Activated naive CD8-positive, alpha-beta T cell (primary cell): ENCODE measurements around the gene ABHD5.

Source experiments
- H3K27ac Mint-ChIP-seq: one replicate; pipeline ENCODE4 v1.8.0; 2021; ENCODE audit warnings: mixed read lengths
- H3K27me3 Mint-ChIP-seq: one replicate; pipeline ENCODE4 v1.8.0; 2021; ENCODE audit warnings: mixed read lengths
- H3K36me3 Mint-ChIP-seq: one replicate; pipeline ENCODE4 v1.8.0; 2021; ENCODE audit warnings: mixed read lengths
- H3K4me1 Mint-ChIP-seq: one replicate; pipeline ENCODE4 v1.8.0; 2021; ENCODE audit warnings: low read depth, mixed read lengths
- H3K4me3 Mint-ChIP-seq: one replicate; pipeline ENCODE4 v1.8.0; 2021; ENCODE audit warnings: mild to moderate bottlenecking, mixed read lengths
- H3K9me3 Mint-ChIP-seq: one replicate; pipeline ENCODE4 v1.8.0; 2021; ENCODE audit warnings: low read depth, mixed read lengths

ABHD5 gene

DNA sequence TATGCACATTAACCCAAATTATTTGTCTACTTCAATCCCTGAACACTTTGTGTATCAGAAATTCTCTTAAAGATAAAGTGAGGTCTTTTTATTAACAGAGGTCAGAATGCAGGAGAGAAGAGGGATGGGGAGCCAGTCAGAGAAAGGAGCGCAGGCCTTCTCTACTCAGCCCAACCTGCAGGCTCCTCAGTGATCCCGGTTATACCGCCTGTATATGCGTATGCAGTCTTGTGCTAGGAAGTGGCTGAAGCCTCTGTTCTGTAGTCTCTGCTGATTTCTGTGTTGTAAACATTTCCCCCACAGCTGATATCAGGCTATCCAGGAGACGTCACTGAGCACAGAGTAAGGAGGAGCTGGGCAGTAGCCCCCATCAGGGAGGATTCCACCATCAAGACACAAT, 57.9 kb downstream of the ABHD5 start:
- H3K27me3 Mint-ChIP-seq: no peaks in the 10 kb centered on the region
- H3K27ac Mint-ChIP-seq: no peak overlapping the region
- H3K36me3 Mint-ChIP-seq: peaks cover 11% of the 10 kb centered on the region
- no peaks in the 10 kb centered on the region for H3K9me3 Mint-ChIP-seq
- peaks cover 3% of the 10 kb centered on the region for H3K4me1 Mint-ChIP-seq
- H3K4me3 Mint-ChIP-seq: no peak overlapping the region

DNA sequence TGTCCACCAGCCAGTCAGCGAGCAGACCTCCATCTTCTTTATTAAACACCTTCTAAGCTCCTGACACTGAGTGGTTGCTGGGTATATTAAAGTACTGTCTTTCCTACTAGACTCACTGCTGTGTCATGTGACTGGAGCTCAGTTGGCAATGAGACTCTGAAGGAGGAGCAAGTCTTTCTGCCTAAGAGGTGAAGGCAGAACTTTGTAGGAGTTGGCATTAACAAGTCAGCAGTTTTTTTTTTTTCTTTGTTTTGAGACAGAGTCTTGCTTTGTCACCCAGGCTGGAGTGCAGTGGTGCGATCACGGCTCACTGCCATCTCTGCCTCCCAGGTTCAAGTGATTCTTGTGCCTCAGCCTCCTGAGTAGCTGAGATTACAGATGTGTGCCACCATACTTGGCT, 62.2 kb downstream of the ABHD5 start:
- Mint-ChIP-seq H3K9me3 (no peaks in the 10 kb centered on the region), H3K36me3 (peaks cover 8% of the 10 kb centered on the region), H3K27me3 (no peaks in the 10 kb centered on the region), H3K4me3 (no peak overlapping the region), H3K27ac (no peak overlapping the region), H3K4me1 (peaks cover 41% of the 10 kb centered on the region)

DNA sequence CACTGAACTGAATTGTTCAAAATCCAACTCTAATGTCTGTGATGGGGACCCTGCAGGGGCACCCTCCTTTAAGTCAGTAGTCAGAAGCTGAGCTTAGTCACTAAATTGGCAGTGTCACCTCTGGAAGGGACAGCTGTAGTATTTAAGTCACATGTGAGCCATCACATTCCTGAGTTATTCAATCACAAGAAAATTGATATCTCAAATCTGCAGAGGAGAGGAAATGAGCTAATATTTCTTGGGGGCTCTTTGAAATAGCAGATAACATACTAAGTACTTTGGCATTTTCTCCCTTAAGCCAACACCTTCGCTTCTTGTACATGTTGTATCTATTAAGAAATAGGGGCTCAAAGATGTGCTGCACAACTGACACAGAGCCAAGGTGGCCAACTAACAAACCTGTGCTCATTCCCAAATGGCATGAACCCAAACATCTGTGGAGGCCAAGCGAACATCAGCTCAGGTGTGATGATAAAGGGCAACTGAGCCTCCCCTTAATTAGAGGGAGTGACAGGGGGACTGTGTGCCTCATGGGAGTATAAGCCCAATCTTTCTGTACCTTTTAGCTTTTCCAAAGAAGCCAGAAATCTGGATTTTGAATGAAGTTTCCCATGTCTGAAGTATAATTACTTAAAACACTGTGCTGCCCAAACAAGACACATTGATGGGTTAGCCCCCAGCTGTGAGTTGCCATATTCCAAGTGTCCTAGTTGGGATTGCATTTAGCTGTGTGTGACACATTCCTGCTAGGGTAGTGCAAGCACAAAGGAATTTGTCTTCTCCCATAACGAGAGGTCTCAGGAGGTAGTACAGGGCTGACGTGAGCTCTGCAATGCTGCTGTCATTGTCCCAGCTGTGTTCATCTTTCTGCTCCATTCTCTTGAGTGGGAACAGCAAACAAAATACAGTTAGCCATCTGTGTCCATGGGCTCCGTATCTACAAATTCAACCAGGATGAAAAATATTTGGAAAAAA, 63.3 kb downstream of the ABHD5 start:
- Mint-ChIP-seq H3K36me3 (peaks cover 12% of the 10 kb centered on the region), H3K4me3 (no peak overlapping the region), H3K9me3 (no peaks in the 10 kb centered on the region), H3K27me3 (no peaks in the 10 kb centered on the region), H3K4me1 (peaks cover 50% of the 10 kb centered on the region), H3K27ac (no peak overlapping the region)

DNA sequence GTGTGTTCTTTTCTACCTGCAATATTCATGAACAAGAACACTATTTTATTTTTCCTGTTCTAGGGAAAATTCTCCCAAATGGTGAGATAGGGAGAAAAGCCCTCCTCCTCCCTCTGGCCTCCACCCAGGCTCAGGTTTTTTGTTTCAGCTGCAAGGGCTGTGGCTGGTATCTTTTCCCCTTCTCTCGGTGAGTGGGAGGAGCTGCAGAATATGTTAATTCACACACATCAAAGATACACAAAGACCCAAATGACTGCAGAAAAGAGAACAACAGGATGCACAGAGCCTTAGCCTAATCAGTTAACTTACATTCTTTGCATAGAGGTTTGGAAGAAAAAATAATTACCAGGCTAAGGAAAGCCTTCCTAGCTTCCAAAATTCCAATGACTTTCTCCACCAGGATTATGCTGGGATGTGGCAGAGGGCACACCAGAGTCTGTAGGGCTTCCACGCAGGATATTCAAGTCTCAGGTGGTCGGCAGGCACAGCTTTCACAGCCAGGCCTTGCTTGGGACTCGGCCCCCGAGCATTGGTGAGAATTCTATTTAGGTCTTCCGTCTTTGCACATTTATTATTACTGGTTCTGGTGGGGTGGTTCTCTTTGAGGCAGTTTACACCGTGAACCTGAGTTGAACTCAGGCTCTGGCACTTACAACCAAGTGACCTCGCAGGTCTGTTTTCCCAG, 64.9 kb downstream of the ABHD5 start:
- Mint-ChIP-seq H3K27ac (peak overlapping the region; percentile 70), H3K36me3 (peaks cover 9% of the 10 kb centered on the region), H3K4me3 (peak overlapping the region; percentile 68), H3K9me3 (no peaks in the 10 kb centered on the region), H3K4me1 (peaks cover 56% of the 10 kb centered on the region), H3K27me3 (no peaks in the 10 kb centered on the region)

DNA sequence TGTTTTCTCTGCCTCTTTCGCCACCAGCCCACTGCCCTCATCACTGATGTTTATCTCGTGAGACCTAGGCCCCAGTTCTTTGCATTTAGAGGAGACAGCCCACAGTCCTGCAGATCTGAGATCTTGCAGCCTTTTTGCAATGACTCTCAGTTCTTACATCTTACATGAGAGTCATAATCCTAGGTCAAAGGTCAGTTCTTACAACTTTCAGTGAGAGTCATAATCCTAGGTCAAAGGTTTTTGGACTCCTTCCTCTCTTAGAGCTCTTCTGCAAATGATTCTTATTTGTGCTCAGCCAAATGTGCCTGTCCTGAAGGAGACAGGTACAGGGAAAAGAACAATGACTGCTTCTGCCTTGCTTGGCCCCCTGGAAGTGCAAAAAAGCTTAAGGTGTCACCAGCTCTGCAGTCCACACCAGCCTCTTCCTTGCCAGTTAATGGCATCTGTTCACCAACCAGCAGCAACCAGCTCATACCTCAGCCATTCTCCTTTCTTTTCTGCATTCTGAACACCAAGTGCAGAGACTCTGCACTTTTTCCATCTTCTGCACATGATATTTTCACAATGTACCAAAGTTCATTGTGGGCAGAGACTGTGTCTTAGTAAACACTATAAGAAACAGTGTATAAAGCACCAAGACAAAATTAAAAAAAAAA, 67.1 kb downstream of the ABHD5 start:
- Mint-ChIP-seq H3K27ac (peak overlapping the region; percentile 16), H3K36me3 (peaks cover 6% of the 10 kb centered on the region), H3K27me3 (no peaks in the 10 kb centered on the region), H3K9me3 (no peaks in the 10 kb centered on the region), H3K4me1 (peaks cover 56% of the 10 kb centered on the region), H3K4me3 (no peak overlapping the region)

DNA sequence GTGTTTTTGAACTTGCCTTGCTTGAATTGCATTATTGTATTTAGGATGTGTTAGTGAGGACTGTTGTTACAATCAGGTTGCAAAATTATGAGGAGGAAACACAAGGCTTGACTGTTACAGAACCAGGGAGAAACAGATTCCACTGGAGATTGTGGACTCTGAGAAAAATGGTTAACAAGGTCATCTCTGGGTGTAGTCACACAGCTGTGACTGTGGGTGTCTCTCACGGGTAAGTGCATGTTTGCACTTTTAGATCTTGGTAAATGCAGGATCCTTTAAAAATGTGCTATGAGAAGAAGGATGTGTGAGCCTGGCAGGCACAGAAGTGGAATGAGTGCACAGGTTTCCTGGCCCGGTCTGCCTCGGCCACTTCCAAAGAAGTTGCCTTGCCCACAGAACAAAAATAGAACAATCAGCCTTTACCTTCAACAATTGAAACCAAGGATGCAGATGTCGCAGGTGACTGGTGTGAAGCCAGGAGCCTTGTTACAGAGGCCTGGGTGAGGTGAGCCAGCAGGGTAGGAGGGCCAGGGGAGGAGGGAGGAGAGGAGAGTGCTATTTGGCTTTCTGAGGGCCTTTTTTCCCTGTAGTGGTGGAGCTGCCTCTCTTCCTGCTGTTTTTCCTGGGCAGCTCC, 68.0 kb downstream of the ABHD5 start:
- H3K4me1 Mint-ChIP-seq: peaks cover 53% of the 10 kb centered on the region
- no peaks in the 10 kb centered on the region for H3K9me3 Mint-ChIP-seq
- no peaks in the 10 kb centered on the region for H3K27me3 Mint-ChIP-seq
- no peak overlapping the region for H3K27ac Mint-ChIP-seq
- H3K4me3 Mint-ChIP-seq: no peak overlapping the region
- peaks cover 6% of the 10 kb centered on the region for H3K36me3 Mint-ChIP-seq

DNA sequence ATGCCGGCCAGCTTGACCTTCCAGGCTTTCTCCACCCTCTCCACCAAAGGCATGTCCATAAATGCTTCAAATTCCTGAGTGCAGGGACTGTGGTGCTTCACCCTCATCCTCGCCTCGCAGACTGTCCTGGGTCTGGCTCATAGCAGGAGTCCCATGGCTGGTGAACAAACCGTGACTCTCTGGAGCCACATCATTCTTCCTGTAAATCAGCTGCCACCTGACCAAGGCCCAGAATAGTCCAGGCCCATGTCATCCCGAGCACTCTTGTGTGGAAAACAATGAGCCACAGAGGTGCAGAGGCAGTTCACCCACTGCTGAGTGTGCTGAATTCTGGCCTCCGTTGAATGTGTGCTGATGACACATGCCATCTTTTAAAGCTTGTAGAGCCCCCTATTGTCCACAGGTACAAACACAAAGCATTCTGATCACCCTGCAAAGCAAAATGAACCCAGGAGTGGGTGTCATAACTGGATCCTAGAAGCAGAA, 68.6 kb downstream of the ABHD5 start:
- Mint-ChIP-seq H3K4me3 (no peak overlapping the region), H3K27ac (no peak overlapping the region), H3K27me3 (no peaks in the 10 kb centered on the region), H3K9me3 (no peaks in the 10 kb centered on the region), H3K36me3 (peaks cover 6% of the 10 kb centered on the region), H3K4me1 (peaks cover 51% of the 10 kb centered on the region)

DNA sequence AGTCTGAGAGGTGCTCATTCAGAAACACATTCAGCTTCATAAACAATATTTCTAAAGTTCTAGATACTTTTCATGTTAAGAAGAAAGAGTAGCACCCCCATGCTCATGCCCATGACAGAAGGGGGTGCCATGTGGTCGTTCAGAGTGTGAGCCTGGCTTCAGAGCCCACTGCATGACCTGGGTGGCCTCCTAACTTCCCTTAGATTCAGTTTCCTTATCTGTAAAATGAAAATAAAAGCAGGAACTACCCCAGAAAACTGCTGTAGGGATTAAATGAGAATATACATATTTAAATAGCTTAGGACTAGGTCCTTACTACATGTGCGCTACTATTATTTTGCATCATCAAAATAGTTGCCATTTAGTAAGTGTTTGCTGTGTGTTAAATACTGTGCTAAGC, 69.2 kb downstream of the ABHD5 start:
- Mint-ChIP-seq H3K36me3 (peaks cover 6% of the 10 kb centered on the region), H3K4me1 (peaks cover 45% of the 10 kb centered on the region), H3K4me3 (no peak overlapping the region), H3K9me3 (no peaks in the 10 kb centered on the region), H3K27ac (no peak overlapping the region), H3K27me3 (no peaks in the 10 kb centered on the region)

DNA sequence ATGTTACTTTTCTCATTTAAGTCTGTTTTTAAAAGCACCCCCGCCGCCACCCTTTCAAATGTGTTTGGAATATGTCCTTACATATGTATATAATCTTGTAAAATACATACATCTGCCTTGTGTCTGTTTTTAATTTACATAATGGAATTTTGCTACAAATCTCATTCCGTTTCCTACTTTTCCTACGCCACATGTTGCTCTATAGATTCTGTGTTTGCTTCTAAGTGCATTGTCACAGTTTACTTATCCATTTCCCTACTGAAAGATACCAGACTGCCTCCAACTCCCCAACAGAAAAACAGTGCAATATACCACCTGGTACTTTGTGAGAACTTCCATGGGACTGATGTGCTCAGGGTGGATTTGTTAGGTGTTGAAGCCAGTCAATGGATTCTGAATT, 70.2 kb downstream of the ABHD5 start:
- Mint-ChIP-seq H3K36me3 (peaks cover 6% of the 10 kb centered on the region), H3K27me3 (no peaks in the 10 kb centered on the region), H3K9me3 (no peaks in the 10 kb centered on the region), H3K4me1 (peaks cover 35% of the 10 kb centered on the region), H3K4me3 (no peak overlapping the region), H3K27ac (no peak overlapping the region)

DNA sequence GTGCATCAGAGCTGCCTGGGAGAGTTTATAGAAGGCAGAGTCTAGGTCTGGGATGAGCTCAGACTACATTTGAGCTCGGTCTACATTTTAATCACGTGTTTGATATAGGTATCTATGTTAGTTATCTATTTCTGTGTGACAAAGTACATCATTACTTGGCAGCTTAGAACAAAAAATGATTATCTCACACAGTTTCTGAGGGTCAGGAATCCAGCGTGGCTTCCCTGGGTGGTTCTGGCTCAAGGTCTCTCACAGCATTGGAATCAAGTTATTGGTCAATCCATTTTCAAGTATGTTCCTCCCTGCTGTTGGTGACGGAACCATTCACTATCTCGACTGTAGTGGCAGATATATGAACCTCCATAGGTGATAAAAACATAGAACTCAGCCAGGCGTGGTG, 71.7 kb downstream of the ABHD5 start:
- no peaks in the 10 kb centered on the region for H3K9me3 Mint-ChIP-seq

DNA sequence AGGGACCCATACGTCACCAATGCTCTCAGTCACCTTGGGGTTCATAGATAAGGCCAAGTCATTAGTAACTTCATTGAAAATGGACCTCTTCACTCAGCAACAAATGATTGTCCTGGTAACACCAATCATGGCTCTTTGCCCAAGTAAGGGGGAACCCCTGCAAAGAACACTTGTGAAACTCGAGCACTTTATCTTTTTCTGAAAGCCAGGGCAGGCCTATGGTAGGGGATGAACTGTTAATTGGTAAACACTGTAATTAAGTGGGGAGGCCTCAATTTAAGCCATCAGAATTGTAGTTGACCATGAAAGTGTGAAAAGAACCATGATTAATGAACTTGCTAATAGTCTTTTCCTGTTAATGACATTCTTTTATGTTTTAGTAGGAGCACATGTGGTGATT, 73.3 kb downstream of the ABHD5 start:
- Mint-ChIP-seq H3K9me3 (no peaks in the 10 kb centered on the region), H3K4me3 (no peak overlapping the region), H3K27me3 (no peaks in the 10 kb centered on the region), H3K27ac (no peak overlapping the region), H3K36me3 (no peaks in the 10 kb centered on the region), H3K4me1 (peaks cover 7% of the 10 kb centered on the region)

More for the DNA sequence above, 71.7 kb downstream of the ABHD5 start:
- Mint-ChIP-seq H3K36me3 (peaks cover 5% of the 10 kb centered on the region), H3K27ac (no peak overlapping the region), H3K27me3 (no peaks in the 10 kb centered on the region), H3K4me1 (peaks cover 20% of the 10 kb centered on the region), H3K4me3 (no peak overlapping the region)

DNA sequence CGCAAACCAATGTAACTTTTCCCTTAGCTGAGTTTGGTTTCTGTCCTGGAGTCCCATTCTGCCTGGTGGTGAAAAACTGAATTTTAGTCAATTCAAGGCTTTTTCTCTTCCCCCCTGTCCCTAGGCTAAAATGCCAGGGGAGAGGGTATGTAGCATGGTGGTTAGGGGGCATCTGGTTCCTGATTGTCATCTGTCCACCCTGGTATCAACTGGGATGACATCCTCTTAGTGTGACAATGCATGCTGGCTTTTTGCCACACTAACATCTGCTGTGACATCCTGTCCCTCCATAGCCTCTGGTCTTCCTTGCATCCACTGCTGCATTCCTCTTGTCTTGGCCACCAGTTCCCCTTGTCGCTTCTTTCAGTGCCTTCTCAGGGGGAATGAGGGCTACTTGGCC, 73.7 kb downstream of the ABHD5 start:
- Mint-ChIP-seq H3K4me3 (no peak overlapping the region), H3K36me3 (no peaks in the 10 kb centered on the region), H3K27ac (no peak overlapping the region), H3K9me3 (no peaks in the 10 kb centered on the region), H3K27me3 (no peaks in the 10 kb centered on the region), H3K4me1 (peaks cover 8% of the 10 kb centered on the region)

DNA sequence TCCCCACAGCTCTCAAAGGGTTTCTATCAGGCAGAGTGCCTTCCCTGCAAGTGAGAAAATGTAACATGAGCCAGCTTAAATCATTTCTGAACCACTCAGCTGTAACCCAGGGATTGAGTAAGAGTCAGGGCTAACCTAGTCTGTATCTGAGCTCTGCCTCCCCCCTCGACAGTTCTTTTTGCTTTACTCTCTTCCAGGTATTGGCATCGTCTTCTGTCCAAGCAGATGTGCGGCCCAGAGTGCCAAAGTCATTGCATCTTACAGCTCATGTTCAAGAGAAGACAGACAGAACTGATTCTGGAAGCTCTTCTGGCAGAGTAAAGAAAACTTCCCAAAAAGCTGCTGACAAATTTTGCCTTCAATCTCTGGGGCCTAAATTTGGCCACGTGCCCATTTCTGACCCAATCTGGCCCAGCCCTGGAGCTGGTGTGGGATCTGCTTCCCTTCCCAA, 74.8 kb downstream of the ABHD5 start:
- H3K4me3 Mint-ChIP-seq: no peak overlapping the region
- H3K27me3 Mint-ChIP-seq: no peaks in the 10 kb centered on the region
- no peak overlapping the region for H3K27ac Mint-ChIP-seq
- no peaks in the 10 kb centered on the region for H3K9me3 Mint-ChIP-seq
- H3K4me1 Mint-ChIP-seq: peaks cover 12% of the 10 kb centered on the region
- H3K36me3 Mint-ChIP-seq: no peaks in the 10 kb centered on the region

DNA sequence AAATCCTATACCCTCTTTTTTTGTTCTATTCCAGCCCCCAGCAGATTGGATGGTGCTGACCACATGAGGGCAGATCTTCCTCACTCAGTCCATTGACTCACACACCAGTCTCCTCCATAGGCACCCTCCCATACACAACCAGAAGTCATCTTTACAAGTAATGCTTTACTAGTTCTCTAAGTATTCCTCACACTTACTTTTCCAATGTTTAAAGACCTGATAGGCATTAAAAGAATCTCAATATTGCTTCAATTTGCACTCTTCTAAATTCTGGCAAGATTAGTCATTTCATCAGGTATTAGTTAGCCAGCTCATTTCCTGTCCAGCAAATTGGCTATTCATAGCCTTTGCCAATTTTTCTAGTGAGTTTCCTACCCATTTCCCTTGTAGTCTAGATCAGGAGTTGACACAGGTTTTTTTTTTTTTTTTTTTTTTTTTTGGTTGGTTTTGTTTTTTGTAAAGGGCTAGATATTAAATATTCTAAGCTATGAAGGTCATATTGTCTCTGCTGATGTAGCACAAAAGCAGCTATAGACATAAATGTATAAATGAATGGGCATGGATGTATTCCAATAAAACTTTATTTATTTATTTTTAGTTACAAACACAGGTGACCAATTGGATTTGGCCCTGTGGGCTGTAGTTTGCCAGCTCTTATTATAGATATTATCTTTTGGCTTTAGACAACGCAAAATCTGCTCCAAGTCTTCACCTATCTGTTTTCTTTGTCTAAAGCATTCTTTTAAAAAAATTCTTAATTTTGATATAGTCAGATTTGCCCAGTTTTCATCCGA, 76.1 kb downstream of the ABHD5 start:
- no peaks in the 10 kb centered on the region for H3K27me3 Mint-ChIP-seq
- H3K27ac Mint-ChIP-seq: no peak overlapping the region
- no peaks in the 10 kb centered on the region for H3K36me3 Mint-ChIP-seq
- H3K4me1 Mint-ChIP-seq: peaks cover 18% of the 10 kb centered on the region
- H3K9me3 Mint-ChIP-seq: no peaks in the 10 kb centered on the region
- H3K4me3 Mint-ChIP-seq: no peak overlapping the region
